HUES6 (cell line): ENCODE measurements around the gene AZU1.

Experiments used
- H3K27ac ChIP-seq: 2 replicates; pipeline ENCODE4 v1.7.0; 2013; ENCODE audit warnings: low read depth, mild to moderate bottlenecking, low read length, inconsistent platforms
- H3K27me3 ChIP-seq: 2 replicates; pipeline ENCODE4 v1.6.1; 2013; ENCODE audit warnings: low read length; ENCODE audit not compliant: control insufficient read depth, insufficient read depth
- H3K36me3 ChIP-seq: 2 replicates; pipeline ENCODE4 v1.6.1; 2013; ENCODE audit warnings: low read length; ENCODE audit not compliant: control insufficient read depth, insufficient read depth
- H3K4me1 ChIP-seq: 2 replicates; pipeline ENCODE4 v1.6.1; 2013; ENCODE audit warnings: low read length; ENCODE audit not compliant: control insufficient read depth, insufficient read depth
- H3K4me3 ChIP-seq: 2 replicates; pipeline ENCODE4 v1.5.1; 2013; ENCODE audit warnings: low read depth, low read length
- H3K9ac ChIP-seq: one replicate; pipeline ENCODE4 v1.6.1; 2013; ENCODE audit warnings: mild to moderate bottlenecking, low read length
- H3K9me3 ChIP-seq: 2 replicates; pipeline ENCODE4 v1.6.1; 2013; ENCODE audit warnings: low read depth, low read length; ENCODE audit not compliant: control insufficient read depth, insufficient read depth

Gene AZU1

DNA sequence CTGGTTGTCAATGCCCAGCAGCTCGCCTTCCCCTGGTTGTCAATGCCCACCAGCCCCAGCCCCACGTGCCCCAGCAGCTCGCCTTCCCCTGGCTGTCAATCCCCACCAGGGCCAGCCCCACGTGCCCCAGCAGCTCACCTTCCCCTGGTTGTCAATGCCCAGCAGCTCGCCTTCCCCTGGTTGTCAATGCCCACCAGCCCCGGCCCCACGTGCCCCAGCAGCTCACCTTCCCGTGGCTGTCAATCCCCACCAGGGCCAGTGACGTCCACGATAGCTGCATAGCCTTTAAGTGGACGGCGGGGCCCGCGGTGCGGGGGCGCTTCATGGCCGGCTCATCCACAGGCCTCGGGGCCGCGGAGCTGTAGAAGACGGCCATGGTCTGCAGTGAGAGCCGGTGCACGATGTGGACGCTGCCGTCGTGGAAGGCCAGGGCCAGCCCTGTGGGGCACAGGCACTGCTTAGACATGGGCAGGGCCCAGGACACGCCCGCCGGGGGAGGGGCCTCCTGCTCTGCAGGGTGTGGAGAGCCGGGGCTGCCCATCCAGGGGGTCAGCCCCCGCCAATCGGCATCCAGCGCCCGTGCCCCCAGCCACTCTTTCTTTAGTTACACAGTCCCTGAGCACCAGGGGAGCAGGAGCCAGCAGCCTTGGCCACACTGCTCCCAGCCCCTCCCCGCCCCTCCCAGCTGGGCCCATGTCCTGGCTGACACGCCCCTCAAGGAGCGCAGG lies 52.2 kb downstream of the AZU1 start:
- Histone ChIP-seq H3K36me3 (peaks cover 63% of the 10 kb centered on the region), H3K27me3 (no peaks in the 10 kb centered on the region), H3K9ac (no peak overlapping the region), H3K27ac (no peak overlapping the region), H3K4me3 (no peak overlapping the region), H3K4me1 (no peaks in the 10 kb centered on the region), H3K9me3 (no peaks in the 10 kb centered on the region)
